Adrenal gland (tissue), 12 donors: Measurements from ENCODE around the gene ABTB2. TPM values are rescaled to one million over a fixed set of nuclear protein-coding genes. Genes with fewer than 3 reads are reported as not detected.

Experiments
- DNase-seq, 7 donors: peaks; one replicate each; pipeline ENCODE4 v3.0.0-alpha.2; 2019 to 2020
- H3K27ac ChIP-seq, 5 donors: fragments of 200-600 bp; sonication (generic) in 4 of 5; 1 replicate in 3 of 5; 2 replicates in 2 of 5; pipeline versions ENCODE4 v1.5.1 to v1.8.0; 2016 to 2020; ENCODE audit warnings: mild to moderate bottlenecking in 1 of 5
- H3K27me3 ChIP-seq: fragments of 200-600 bp; 2 replicates; pipeline ENCODE4 v1.8.0; 2021
- H3K36me3 ChIP-seq, 2 donors: fragments of 200-600 bp; replicated peaks in 1 of 2; 1 replicate in 1 of 2; 2 replicates in 1 of 2; pipeline versions ENCODE4 v1.5.1 to v1.8.0; 2018 to 2022
- H3K4me1 ChIP-seq, 2 donors: fragments of 200-600 bp; replicated peaks in 1 of 2; 1 replicate in 1 of 2; 2 replicates in 1 of 2; pipeline versions ENCODE4 v1.5.1 to v1.8.0; 2018 to 2021
- H3K4me3 ChIP-seq, 4 donors: fragments of 200-600 bp; sonication (generic) in 3 of 4; one replicate each; pipeline ENCODE4 v1.5.1; 2016 to 2018
- H3K9me3 ChIP-seq, 3 donors: fragments of 200-600 bp; sonication (generic) in 1 of 3; replicated peaks in 1 of 3; 1 replicate in 2 of 3; 2 replicates in 1 of 3; pipeline versions ENCODE4 v1.5.1 to v1.8.0; 2016 to 2021
- POLR2A ChIP-seq, 2 donors: fragments of 450-650 bp; IDR thresholded peaks; one replicate each; pipeline ENCODE4 v1.6.1; 2017; ENCODE audit warnings: antibody characterized with exemption in 2 of 2, mild to moderate bottlenecking in 2 of 2, moderate library complexity in 1 of 2
- WGBS, 4 donors: extraction: QIAGEN DNeasy Blood & Tissue Kit in 2 of 4; methylation state at CpG; one replicate each; pipeline versions ENCODE4 v1.1.5 to v1.1.7; 2013 to 2017; 5-methylcytosine and 5-hydroxymethylcytosine counted together
- intact Hi-C, 2 donors: fragments of 100-400 bp; cut with DNase I; formaldehyde crosslinking; loops; one replicate each; pipeline versions ENCODE4 v1.14.1 to v1.15.0; 2022 to 2023
- polyA plus RNA-seq, 3 donors: library from polyadenylated mRNA; stranded (reverse); fragments of 200-250 nt in 2 of 3; fragments of 350-450 nt in 1 of 3; fragmentation: Illumina TruSeq in 1 of 3; extraction: RNeasy Lipid Tissue Mini Kit (QIAGEN cat#74804) in 1 of 3; gene quantifications; one replicate each; pipeline ENCODE4 v1.2.3, GENCODE V29; 2013 to 2014
- total RNA-seq, 9 donors: library from RNA; depleted of rRNA in 4 of 9; stranded (reverse); fragments of >200 nt in 4 of 9; fragments of 120-200 nt in 1 of 9; fragmentation: NEBNext Ultra II Directional in 1 of 9; extraction: Animal tissue kit (Norgen Biotek cat#: 25700) in 1 of 9; gene quantifications; one replicate each; pipeline versions ENCODE4 v1.1.0 to v1.2.4, GENCODE V29; 2013 to 2023
- TF ChIP-seq, protein P1 (sequence below), 6 experiments: fragments of 450-650 bp in 4 of 6; fragments of 200-600 bp in 2 of 6; sonication (generic) in 1 of 6; IDR thresholded peaks; 1 replicate in 5 of 6; 2 replicates in 1 of 6; pipeline versions ENCODE4 v1.5.1 to v1.8.0; 2016 to 2021; ENCODE audit warnings: antibody characterized with exemption in 6 of 6, mild to moderate bottlenecking in 2 of 6, moderate library complexity in 1 of 6
- donor health status: healthy with polysubstance abuse.
- donor health status: Bipolar disorder and iron deficiency.
- donor health status: DM: yes; HTN: yes; CAD: no.
- donor health status: DM: no; HTN: no; CAD: no.
- donor health status: DM: no; HTN: no; CAD: no.
- donor health status: DM: yes; HTN: yes; CAD: no.

Gene ABTB2
- total and polyA plus RNA-seq, 12 donors, result 1.9 to 32.3 (median 6.1) TPM

DNA sequence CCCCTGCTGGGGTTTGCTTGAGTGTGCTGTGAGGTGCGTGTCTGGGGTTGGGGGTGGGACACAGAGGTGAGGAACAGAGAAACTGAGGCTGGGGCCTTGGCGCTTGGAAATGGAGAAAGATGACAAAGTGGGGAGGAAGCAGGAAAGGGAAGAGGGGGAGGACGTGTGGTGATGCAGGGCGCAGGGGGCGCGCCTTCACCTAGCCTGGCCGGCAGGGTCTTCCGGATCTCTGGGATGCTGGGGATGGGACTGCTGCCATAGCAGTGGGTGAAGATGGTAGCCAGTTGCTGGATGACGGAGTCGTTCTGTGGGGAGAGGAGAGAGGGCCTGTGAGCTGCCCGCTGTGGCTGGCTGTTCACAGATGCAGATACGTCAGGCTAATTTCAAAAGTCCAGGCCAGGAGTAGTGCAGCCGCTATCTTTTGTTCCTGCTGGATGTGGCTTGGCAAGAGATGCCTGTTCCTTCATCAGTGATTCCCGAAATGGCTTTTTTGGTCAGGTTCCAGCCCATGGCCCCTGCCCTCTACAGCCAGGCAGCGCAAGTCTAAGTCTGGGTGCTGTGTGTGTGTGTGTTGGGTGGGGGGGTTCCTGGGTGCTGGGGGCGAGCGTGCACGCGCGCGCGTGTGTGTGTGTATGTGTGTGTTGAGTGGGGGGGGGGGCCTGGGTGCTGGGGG, 197.6 kb downstream of the ABTB2 start:
- DNase-seq, result no peak
- no peaks in the 10 kb centered on the region for H3K27me3 ChIP-seq
- 87 to 95% (median 89%) methylated on average over 18 to 22 of the region's 22 CpGs for WGBS, 4 donors
- TF ChIP-seq, protein P1, sequence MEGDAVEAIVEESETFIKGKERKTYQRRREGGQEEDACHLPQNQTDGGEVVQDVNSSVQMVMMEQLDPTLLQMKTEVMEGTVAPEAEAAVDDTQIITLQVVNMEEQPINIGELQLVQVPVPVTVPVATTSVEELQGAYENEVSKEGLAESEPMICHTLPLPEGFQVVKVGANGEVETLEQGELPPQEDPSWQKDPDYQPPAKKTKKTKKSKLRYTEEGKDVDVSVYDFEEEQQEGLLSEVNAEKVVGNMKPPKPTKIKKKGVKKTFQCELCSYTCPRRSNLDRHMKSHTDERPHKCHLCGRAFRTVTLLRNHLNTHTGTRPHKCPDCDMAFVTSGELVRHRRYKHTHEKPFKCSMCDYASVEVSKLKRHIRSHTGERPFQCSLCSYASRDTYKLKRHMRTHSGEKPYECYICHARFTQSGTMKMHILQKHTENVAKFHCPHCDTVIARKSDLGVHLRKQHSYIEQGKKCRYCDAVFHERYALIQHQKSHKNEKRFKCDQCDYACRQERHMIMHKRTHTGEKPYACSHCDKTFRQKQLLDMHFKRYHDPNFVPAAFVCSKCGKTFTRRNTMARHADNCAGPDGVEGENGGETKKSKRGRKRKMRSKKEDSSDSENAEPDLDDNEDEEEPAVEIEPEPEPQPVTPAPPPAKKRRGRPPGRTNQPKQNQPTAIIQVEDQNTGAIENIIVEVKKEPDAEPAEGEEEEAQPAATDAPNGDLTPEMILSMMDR (IDR thresholded peaks at IDR 0.05), result no peak
- H3K9me3 ChIP-seq, result no peaks in the 10 kb centered on the region
- H3K4me3 ChIP-seq, result no peak overlapping the region
- no peak overlapping the region for H3K27ac ChIP-seq
- peaks cover 3 to 4% of the 10 kb centered on the region in 2 donors for H3K4me1 ChIP-seq
- no peaks in the 10 kb centered on the region for H3K36me3 ChIP-seq
- intact Hi-C loops, result no loop called here

DNA sequence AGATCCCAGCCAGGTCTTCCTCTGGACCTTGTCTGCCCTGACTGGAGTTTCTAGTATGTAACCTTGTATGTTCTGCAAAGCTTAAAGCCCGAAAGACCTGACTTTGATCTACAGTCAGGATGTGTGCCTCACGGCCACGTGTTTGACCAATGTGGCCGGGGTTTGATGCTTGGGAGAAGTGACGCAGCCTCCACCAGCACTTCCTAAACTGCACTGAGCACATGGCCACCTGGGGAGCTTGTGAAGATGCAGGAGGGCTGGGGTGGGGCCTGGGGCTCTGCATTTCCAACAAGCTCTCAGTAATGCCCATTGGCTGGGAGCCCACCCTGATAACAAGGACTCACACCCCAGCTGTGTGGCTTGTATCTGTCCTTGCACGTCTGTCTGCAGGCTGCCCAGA, 199.1 kb downstream of the ABTB2 start:
- WGBS, 4 donors, result 50 to 100% (median 74%) methylated on average over 1 to 6 of the region's 6 CpGs
- H3K4me1 ChIP-seq, result peaks cover 3 to 4% of the 10 kb centered on the region in 2 donors
- TF ChIP-seq, protein P1 (IDR thresholded peaks at IDR 0.05), result no peak
- no peak for TF ChIP-seq POLR2A (IDR thresholded peaks at IDR 0.05)
- no peak overlapping the region for H3K4me3 ChIP-seq
- intact Hi-C loops, result no loop called here
- no peaks in the 10 kb centered on the region for H3K9me3 ChIP-seq
- DNase-seq, result no peak
- H3K27me3 ChIP-seq, result no peaks in the 10 kb centered on the region
- H3K27ac ChIP-seq, result no peak overlapping the region
- H3K36me3 ChIP-seq, result no peaks in the 10 kb centered on the region

DNA sequence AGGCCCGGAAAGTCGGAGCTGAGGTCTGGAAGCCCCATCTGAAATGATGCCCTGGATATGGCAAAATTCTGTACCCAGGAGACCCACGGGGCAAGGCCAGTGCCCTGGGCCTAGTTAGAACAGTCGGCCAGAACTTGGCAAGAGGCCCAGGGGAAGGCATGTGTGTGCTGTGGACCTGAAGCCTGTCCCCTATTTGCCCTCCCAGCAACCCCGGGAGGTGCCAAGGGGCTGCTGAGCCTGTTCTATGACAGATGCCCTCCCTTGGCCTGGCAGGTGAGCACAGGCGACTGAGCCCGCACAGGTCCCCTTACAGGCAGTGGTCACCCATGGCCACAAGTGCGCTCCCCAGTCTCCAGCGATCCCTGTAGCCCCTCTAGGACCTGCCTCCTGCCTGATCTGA, 200.6 kb downstream of the ABTB2 start:
- Histone ChIP-seq H3K27ac (peak overlapping the region in 2 of 5 donors; percentile 8 to 10), H3K9me3 (no peaks in the 10 kb centered on the region), H3K4me3 (no peak overlapping the region), H3K4me1 (peaks cover 3 to 4% of the 10 kb centered on the region in 2 donors), H3K36me3 (no peaks in the 10 kb centered on the region), H3K27me3 (no peaks in the 10 kb centered on the region)
- WGBS, 4 donors, result 77 to 80% (median 77%) methylated on average over 2 to 9 of the region's 9 CpGs; no CpG with 5 or more reads in 1 of the 4 donors
- TF ChIP-seq POLR2A (IDR thresholded peaks at IDR 0.05), result no peak
- TF ChIP-seq, protein P1 (IDR thresholded peaks at IDR 0.05), result no peak
- DNase-seq, result peak in 5 of 7 donors; percentile 45 to 65 (median 54)
- intact Hi-C loops, result no loop called here

- H3K4me3 ChIP-seq, result no peak overlapping the region
- H3K36me3 ChIP-seq, result no peaks in the 10 kb centered on the region
- H3K9me3 ChIP-seq, result no peaks in the 10 kb centered on the region
- H3K4me1 ChIP-seq, result peaks cover 0 to 4% of the 10 kb centered on the region in 2 donors
- WGBS, 4 donors, result 50 to 100% (median 86%) methylated on average over 1 to 2 of the region's 2 CpGs
- TF ChIP-seq, protein P1 (IDR thresholded peaks at IDR 0.05), result no peak
- no peak for TF ChIP-seq POLR2A (IDR thresholded peaks at IDR 0.05)
- H3K27ac ChIP-seq, result no peak overlapping the region
- DNase-seq, result no peak
- H3K27me3 ChIP-seq, result no peaks in the 10 kb centered on the region
- intact Hi-C loops, result no loop called here
Measured at GRCh38 chr11:34155757-34156062, 202.1 kb downstream of the ABTB2 start.
